Smooth muscle cell (in vitro differentiated cells): Measurements from ENCODE around the gene TMEM170A. TPM values are rescaled to one million over a fixed set of nuclear protein-coding genes. Genes with fewer than 3 reads are reported as not detected.
A peak's percentile ranks its signal among the peaks of the same experiment; 100 is the strongest.

Source experiments
- DNase-seq: peaks from one replicate; lab custom pipeline; 2025; ENCODE audit not compliant: unreplicated experiment; lab: John Stamatoyannopoulos, UW
- H2AFZ ChIP-seq: fragments of 200-600 bp; sonication (generic); 2 replicates; pipeline ENCODE4 v1.6.0; 2016; ENCODE audit warnings: antibody characterized with exemption, low read depth, mild to moderate bottlenecking
- H3F3A ChIP-seq: fragments of 200-600 bp; sonication (generic); 2 replicates; pipeline ENCODE4 v1.6.0; 2017; ENCODE audit warnings: antibody characterized with exemption, low read depth
- H3K27ac ChIP-seq: fragments of 200-600 bp; sonication (generic); 2 replicates; pipeline ENCODE4 v1.5.1; 2016; ENCODE audit warnings: low read depth, mild to moderate bottlenecking
- H3K27me3 ChIP-seq: fragments of 200-600 bp; sonication (generic); 2 replicates; pipeline ENCODE4 v1.6.1; 2016; ENCODE audit warnings: low read depth, mild to moderate bottlenecking
- H3K36me3 ChIP-seq: fragments of 200-600 bp; sonication (generic); 2 replicates; pipeline ENCODE4 v1.5.1; 2016; ENCODE audit warnings: low read depth
- H3K4me1 ChIP-seq: fragments of 200-600 bp; sonication (generic); 2 replicates; pipeline ENCODE4 v1.5.1; 2016; ENCODE audit warnings: low read depth
- H3K4me2 ChIP-seq: fragments of 200-600 bp; sonication (generic); 2 replicates; pipeline ENCODE4 v1.6.0; 2016; ENCODE audit warnings: mild to moderate bottlenecking
- H3K4me3 ChIP-seq: fragments of 200-600 bp; sonication (generic); 2 replicates; pipeline ENCODE4 v1.5.1; 2016; ENCODE audit warnings: mild to moderate bottlenecking
- H3K79me2 ChIP-seq: fragments of 200-600 bp; sonication (generic); 2 replicates; pipeline ENCODE4 v1.6.0; 2016; ENCODE audit warnings: low read depth, mild to moderate bottlenecking
- H3K9ac ChIP-seq: fragments of 200-600 bp; sonication (generic); 2 replicates; pipeline ENCODE4 v1.6.0; 2016; ENCODE audit warnings: low read depth
- H3K9me3 ChIP-seq: fragments of 200-600 bp; sonication (generic); replicated peaks from 2 replicates; pipeline ENCODE4 v1.5.1; 2016; ENCODE audit warnings: low read depth
- H4K20me1 ChIP-seq: fragments of 200-600 bp; sonication (generic); 2 replicates; pipeline ENCODE4 v1.6.0; 2016; ENCODE audit warnings: low read depth
- WGBS: methylation state at CpG from one replicate; pipeline ENCODE4 v1.1.7; 2016; ENCODE audit warnings: low lambda C conversion rate; 5-methylcytosine and 5-hydroxymethylcytosine counted together
- polyA plus RNA-seq: library from polyadenylated mRNA; unstranded; fragments of >200 nt; fragmentation: Nextera tagmentation; extraction: Ambion mirVana; gene quantifications from 2 replicates; pipeline ENCODE4 v1.2.1, GENCODE V29; 2016
- total RNA-seq: library from RNA; depleted of rRNA; stranded (reverse); fragments of >200 nt; gene quantifications from 2 replicates; pipeline ENCODE4 v1.2.3, GENCODE V29; 2014
- TF ChIP-seq, protein P1 (sequence below): fragments of 200-600 bp; sonication (generic); IDR thresholded peaks from 2 replicates; pipeline ENCODE4 v1.5.1; 2017; ENCODE audit warnings: borderline replicate concordance, mild to moderate bottlenecking, antibody characterized with exemption; ENCODE audit not compliant: insufficient read depth, poor library complexity, severe bottlenecking

TMEM170A gene
- total and polyA plus RNA-seq, 2 experiments from 2014 or later, result 10.0 to 12.9 TPM

DNA sequence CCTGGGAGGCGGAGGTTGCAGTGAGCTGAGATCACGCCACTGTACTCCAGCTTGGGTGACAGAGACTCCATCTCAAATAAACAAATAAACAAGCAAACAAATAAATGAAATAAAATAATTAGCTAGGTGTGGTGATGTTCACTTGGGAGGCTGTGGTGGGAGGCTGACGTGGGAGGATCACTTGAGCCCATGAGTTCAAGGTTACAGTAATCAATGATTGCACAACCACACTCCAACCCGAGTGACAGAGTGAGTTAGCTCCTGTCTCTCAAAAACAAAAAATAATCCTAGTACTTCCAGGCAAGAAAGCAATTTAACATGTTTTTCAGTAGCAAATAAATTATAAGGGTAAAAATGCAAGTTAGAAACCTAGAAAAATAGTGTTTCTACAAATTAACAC is 57.5 kb downstream of the TMEM170A start:
- H3K4me1 ChIP-seq, result peaks cover 3% of the 10 kb centered on the region
- H3K4me3 ChIP-seq, result no peak overlapping the region
- TF ChIP-seq, protein P1, sequence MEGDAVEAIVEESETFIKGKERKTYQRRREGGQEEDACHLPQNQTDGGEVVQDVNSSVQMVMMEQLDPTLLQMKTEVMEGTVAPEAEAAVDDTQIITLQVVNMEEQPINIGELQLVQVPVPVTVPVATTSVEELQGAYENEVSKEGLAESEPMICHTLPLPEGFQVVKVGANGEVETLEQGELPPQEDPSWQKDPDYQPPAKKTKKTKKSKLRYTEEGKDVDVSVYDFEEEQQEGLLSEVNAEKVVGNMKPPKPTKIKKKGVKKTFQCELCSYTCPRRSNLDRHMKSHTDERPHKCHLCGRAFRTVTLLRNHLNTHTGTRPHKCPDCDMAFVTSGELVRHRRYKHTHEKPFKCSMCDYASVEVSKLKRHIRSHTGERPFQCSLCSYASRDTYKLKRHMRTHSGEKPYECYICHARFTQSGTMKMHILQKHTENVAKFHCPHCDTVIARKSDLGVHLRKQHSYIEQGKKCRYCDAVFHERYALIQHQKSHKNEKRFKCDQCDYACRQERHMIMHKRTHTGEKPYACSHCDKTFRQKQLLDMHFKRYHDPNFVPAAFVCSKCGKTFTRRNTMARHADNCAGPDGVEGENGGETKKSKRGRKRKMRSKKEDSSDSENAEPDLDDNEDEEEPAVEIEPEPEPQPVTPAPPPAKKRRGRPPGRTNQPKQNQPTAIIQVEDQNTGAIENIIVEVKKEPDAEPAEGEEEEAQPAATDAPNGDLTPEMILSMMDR, result no peak
- H3K27ac ChIP-seq, result no peak overlapping the region
- no peak overlapping the region for H3K9ac ChIP-seq
- no peaks in the 10 kb centered on the region for H3K9me3 ChIP-seq
- peaks cover 14% of the 10 kb centered on the region for H3K36me3 ChIP-seq
- no peaks in the 10 kb centered on the region for H3F3A ChIP-seq
- H4K20me1 ChIP-seq, result peaks cover 12% of the 10 kb centered on the region
- no peaks in the 10 kb centered on the region for H3K27me3 ChIP-seq
- H2AFZ ChIP-seq, result no peak overlapping the region
- no peak for DNase-seq
- no peaks in the 10 kb centered on the region for H3K79me2 ChIP-seq
- H3K4me2 ChIP-seq, result no peak overlapping the region
- 97% methylated on average over 4 of the region's 4 CpGs for WGBS

DNA sequence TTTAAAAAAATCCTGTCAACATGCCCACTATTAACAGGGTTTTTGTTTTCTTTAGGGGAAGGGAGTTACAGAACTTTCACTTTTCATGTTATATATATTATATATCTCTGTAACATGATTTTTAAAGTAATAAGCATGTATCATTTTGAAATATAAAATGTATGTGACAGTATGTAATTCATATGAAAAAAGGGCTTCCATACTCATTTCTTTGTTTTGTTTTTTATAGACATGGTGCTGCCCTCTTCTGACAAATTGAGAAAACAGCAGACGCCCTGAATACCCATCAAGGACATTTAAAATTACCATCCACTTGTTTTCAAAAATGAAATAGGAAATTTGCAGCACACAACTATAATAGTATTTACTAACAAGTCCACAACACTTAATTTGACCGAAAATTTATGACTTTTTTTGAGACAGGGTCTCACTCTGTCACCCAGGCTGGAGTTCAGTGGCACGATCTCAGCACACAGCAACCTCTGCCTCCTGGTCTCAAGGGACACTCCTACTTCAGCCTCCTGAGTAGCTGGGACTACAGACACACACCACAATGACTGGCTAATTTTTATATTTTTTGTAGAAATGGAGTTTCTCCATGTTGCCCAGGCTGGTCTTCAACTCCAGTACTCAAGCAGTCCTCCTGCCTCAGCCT is 61.5 kb downstream of the TMEM170A start:
- DNase-seq, result no peak
- H3K4me2 ChIP-seq, result peak overlapping the region; percentile 39

DNA sequence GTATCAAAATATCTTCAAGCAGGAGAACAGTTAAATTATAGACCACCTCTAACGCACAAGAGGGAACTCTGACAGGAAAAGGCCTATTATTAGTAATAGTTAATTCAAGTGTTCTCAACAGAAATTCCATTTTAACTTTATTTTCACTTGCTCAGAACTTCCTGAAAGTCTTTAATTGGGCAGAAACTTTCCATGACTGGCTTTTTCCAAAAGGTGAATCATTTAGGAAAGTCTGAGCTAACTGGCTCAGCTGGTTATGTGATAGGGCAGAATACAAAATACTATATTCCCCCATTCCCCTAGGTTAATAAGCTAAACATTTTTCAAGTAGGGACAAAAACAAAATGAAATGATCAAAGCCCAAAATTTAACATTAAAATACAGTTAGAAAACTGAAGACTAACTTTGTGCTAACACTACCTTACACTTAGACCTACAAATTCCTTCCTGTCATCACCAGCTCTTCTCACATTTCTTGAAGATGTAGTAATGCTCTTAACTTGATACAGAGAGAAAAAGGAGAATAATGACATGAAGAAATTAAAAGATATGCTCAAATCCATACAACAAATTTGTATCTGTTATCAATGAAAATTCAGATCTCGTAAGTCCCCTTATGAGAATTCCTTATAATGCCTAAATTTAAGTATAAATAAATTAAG is 62.2 kb downstream of the TMEM170A start:
- Histone ChIP-seq H3K9me3 (no peaks in the 10 kb centered on the region), H3K9ac (peak overlapping the region; percentile 82), H3K27ac (peak overlapping the region; percentile 93), H3K4me1 (peaks cover 3% of the 10 kb centered on the region), H3K79me2 (peaks cover 12% of the 10 kb centered on the region), H3K4me3 (no peak overlapping the region), H4K20me1 (peaks cover 12% of the 10 kb centered on the region), H2AFZ (no peak overlapping the region), H3K27me3 (no peaks in the 10 kb centered on the region), H3K4me2 (peak overlapping the region; percentile 39), H3F3A (no peaks in the 10 kb centered on the region), H3K36me3 (no peaks in the 10 kb centered on the region)
- TF ChIP-seq, protein P1, result no peak
- WGBS, result 58% methylated on average over 2 of the region's 2 CpGs
- no peak for DNase-seq

More for the DNA sequence above, 61.5 kb downstream of the TMEM170A start:
- TF ChIP-seq, protein P1, result peak; percentile 69
- peak overlapping the region; percentile 82 for H3K9ac ChIP-seq
- H3K9me3 ChIP-seq, result no peaks in the 10 kb centered on the region
- H3F3A ChIP-seq, result no peaks in the 10 kb centered on the region
- no peak overlapping the region for H3K4me3 ChIP-seq
- H3K36me3 ChIP-seq, result no peaks in the 10 kb centered on the region
- H2AFZ ChIP-seq, result no peak overlapping the region
- peaks cover 12% of the 10 kb centered on the region for H4K20me1 ChIP-seq
- WGBS, result 40% methylated on average over 3 of the region's 3 CpGs
- H3K4me1 ChIP-seq, result peaks cover 3% of the 10 kb centered on the region
- H3K27ac ChIP-seq, result peak overlapping the region; percentile 93
- no peaks in the 10 kb centered on the region for H3K27me3 ChIP-seq
- peaks cover 12% of the 10 kb centered on the region for H3K79me2 ChIP-seq
